Measurements from ENCODE around the gene FGFBP1.

Gene FGFBP1

GRCh38 chr4:15913631-15913970 is 24.9 kb downstream of the FGFBP1 start:
- TF ChIP-seq CTCF (IDR thresholded peaks at IDR 0.05; ENCODE audit: low read depth, low read length) = no peak
- DNase-seq (ENCODE audit: extremely low read depth, low read depth) = peak; percentile 53

- DNase-seq (ENCODE audit: extremely low read depth, low read depth) = no peak
- no peak for TF ChIP-seq CTCF (IDR thresholded peaks at IDR 0.05; ENCODE audit: low read depth, low read length)
Measured at GRCh38 chr4:15912961-15913630, 25.4 kb downstream of the FGFBP1 start.

GRCh38 chr4:15912236-15912635 is 26.3 kb downstream of the FGFBP1 start:
- no peak for DNase-seq (ENCODE audit: extremely low read depth, low read depth)

DNA sequence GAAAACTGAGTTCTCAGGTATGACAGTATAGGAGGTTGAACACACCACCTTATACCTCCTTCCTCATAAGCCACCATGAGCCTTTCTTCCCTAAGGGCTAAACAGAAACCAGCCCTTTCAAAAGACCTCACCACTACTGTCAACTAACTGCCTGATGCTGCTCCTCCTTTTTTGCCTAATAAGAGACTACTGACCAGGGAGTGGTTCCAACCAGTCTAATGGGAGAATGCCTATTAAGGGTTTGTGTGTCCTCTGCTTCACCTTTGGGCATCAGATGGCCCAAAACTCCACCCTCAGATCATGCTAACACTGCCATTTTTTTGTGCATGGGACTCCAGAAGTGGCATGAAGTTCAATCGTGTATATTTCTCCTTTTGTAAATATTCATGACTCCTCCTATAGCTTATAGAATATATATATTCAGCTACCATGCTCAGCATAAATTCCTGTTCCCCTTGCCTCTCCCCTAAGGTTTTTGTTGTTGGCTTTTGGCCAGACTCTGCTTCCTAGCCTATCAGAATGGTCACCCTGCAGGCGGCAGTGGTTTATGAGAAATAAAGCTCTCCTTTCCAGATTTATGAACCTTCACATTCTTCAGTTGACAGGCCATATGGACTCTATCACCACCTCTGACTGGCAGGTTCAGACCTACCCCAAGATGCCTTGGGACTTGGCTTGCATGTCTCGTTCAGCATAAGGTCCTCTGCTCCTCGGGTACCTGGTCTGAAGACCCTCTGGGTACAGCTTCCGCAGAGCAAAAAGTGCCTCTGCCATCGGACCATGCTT is 28.2 kb downstream of the FGFBP1 start:
- no peak for TF ChIP-seq CTCF (IDR thresholded peaks at IDR 0.05; ENCODE audit: low read depth, low read length)
- DNase-seq (ENCODE audit: extremely low read depth, low read depth) = no peak

More at GRCh38 chr4:15912236-15912635, 26.3 kb downstream of the FGFBP1 start:
- TF ChIP-seq CTCF (IDR thresholded peaks at IDR 0.05; ENCODE audit: low read depth, low read length) = no peak

GRCh38 chr4:15907430-15907829 is 31.1 kb downstream of the FGFBP1 start:
- DNase-seq (ENCODE audit: extremely low read depth, low read depth) = peak; percentile 15
- TF ChIP-seq CTCF (IDR thresholded peaks at IDR 0.05; ENCODE audit: low read depth, low read length) = no peak

DNA sequence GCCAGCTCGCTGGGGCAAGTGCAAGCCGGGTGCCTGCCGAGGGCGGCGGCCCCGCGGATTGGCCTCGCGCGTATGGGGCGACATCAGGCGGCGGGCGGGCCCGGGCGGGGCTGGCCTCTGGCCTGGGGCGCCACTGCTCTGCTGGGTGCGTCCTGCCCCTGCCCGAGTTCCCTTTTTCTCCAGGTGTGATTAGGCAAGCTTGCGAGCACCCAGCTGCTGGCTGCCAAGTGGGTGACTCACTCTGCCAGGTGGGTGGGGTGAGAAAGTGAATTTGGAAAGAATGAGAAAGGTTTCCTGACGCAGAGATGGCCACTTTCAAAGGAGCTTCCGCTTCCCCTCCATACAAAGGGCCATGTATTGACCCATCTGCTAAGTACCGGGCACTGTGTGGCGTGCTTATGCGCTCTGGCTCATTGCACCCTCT is 32.5 kb downstream of the FGFBP1 start:
- TF ChIP-seq CTCF (IDR thresholded peaks at IDR 0.05; ENCODE audit: low read depth, low read length) = no peak
- DNase-seq (ENCODE audit: extremely low read depth, low read depth) = no peak

DNA sequence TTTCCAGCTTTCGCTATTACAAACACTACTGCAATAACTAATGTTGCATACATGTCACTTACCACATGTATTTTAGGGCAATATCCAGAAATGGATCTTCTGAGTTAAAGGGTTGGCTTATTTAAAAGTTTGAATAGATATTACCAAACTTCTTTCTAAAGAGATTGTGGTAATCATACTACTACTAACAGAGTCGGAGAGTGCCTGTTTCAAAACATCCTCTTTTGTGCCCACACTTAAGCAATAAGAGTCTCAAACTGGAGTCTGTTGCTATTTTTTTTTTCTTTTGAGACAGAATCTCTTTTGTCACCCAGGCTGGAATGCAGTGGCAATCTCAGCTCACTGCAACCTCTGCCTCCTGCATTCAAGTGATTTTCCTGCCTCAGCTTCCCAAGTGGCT is 35.8 kb downstream of the FGFBP1 start:
- DNase-seq (ENCODE audit: extremely low read depth, low read depth) = no peak
- no peak for TF ChIP-seq CTCF (IDR thresholded peaks at IDR 0.05; ENCODE audit: low read depth, low read length)

All from AG09319 (cell line).